GM19438 (cell line): ENCODE data around the gene DUSP28.
"Not testable (repeated sequence)": the region's sequence is repeated elsewhere in the genome, so short reads cannot be mapped to it uniquely, and the experiment has no call there.

Source experiments
- ATAC-seq: cut with Tn5 transposase; IDR thresholded peaks from one replicate; pipeline ENCODE4 v1.9.1; 2021; ENCODE audit warnings: low read depth; ENCODE audit not compliant: unreplicated experiment

The DUSP28 gene

DNA sequence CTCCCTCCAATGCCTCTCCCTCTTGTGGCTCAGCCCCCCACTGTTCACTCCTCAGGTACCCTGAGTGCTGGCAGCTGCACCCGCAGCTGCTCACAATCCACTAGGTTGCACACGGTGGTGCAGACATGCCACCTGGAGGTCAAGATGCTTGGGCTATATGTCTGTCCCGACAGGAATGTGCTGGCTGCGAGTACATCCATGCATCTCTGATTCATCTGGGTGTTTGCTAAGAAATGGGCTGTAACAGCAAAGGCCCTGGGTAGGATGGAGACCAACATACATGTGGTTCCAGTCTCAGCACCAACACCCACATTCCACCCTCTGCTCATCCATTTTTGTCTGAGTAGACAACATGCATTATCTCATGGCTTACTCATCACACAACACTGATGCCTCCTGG, 33.6 kb upstream of the DUSP28 start:
- ATAC-seq, result no peak

DNA sequence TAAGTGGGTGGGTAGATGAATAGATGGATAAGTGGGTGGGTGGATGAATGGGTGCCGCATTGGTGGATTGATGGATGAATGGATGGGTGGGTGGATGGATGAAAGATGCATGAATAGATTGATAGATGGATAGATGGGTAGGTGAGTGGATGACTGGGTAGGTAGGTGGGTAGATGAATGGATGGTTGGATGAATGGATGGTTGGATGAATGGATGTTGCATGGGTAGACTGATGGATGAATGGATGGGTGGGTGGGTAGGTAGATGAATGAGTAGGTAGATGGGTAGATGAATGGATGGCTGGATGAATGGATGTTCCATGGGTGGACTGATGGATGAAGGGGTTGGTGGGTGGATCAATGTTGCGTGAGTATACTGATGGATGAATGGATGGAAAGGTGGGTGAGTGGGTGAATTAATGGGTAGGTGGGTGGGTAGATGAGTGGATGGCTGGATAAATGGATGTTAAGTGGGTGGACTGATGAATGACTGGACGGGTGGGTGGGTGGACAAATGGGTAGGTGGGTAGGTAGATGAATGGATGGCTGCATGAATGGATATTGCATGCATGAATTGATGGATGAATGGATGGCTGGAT, 32.9 kb upstream of the DUSP28 start:
- no peak for ATAC-seq

GRCh38 chr2:240528406-240529040, 31.6 kb upstream of the DUSP28 start:
- no peak for ATAC-seq

DNA sequence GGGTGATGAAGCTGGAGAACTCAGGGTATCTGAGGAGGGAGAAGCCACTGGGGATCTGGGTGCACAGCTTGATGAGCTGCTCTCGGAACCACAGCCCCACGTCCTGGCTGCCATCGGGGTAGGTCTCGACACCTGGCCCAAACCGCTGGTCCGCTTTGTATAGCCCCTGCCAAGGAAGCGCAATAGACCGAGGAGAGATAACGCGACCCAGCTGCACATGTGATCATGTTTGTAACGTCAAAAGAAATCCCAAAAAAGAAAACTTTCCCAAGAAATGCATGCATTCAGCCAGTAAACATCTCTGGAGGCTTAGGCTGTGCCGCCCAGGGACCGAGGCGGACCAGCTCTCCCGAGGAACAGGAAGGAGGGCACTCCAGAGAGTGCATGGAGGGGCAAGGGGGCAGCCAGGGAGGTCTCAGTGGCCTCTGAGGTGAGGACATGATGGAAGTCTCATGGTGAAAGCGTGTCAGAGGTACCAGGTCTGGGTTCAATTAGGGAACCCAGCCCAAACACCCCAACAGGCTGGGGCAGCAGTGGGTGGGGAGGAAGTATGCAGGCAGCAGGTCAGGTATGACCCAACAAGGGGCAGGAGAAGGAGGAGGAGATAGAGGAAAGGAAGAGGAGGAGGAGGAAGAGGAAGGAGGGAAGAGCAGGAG, 30.7 kb upstream of the DUSP28 start:
- no peak for ATAC-seq

- ATAC-seq, result no peak
Measured at GRCh38 chr2:240530181-240530580, 30.0 kb upstream of the DUSP28 start.

GRCh38 chr2:240531038-240531437, 29.1 kb upstream of the DUSP28 start:
- ATAC-seq, result no peak

DNA sequence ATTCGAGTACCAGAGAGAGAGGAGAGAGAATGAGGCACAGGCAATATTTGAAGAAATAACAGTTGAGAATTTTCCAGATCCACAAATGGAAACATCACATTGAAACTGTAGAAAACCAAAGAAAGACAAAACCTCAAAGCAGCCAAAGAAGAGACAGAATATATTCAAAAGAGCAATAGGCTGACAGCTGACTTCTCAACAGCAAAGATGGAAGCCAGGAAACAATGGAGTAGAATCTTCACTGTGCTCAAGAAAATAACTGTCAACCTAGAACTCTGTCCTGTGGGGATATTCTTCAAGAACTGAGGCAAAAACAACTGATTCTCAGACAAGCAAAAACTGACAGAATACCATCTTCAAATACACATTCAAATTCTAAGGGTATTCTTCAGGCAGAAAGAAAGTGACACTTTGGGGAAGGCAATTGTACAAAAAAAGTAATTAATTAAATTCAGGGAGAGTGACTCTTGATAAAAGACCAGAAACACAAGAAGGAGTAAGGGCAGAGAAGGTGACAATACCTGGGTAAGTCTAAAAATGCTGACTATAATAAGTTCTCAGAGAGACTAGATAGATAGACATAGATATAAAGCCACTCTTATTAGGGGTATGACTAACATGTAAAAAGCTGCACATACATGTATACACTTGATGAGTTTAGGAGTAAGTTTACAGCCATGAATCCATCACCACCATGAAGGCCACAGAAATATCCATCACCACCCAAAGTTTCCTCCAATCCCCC, 28.0 kb upstream of the DUSP28 start:
- no peak for ATAC-seq

GRCh38 chr2:240538031-240538780, 22.0 kb upstream of the DUSP28 start:
- no peak for ATAC-seq

- not testable (repeated sequence) for ATAC-seq
Measured at GRCh38 chr2:240539101-240539500, 21.1 kb upstream of the DUSP28 start.

DNA sequence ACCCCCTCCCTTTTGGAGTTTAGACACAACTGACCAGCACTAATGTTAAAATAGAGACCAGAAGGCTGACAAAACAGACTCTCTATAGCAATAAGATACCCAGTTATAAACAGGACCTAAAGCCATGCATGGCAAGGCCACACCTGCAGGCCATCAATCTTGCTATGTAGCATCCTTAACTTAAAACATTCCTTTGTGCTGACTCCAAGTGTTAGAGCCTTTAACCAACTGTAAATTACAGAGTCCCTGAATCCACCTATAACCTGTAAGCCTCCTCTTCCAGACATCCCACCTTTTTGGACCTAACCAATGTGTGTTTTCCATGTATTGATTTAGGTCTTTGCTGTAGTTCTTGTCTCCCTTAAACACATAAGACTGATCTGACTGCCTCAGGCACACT, 20.3 kb upstream of the DUSP28 start:
- ATAC-seq, result no peak

- ATAC-seq, result no peak
Measured at GRCh38 chr2:240551288-240551687, 8.9 kb upstream of the DUSP28 start.

DNA sequence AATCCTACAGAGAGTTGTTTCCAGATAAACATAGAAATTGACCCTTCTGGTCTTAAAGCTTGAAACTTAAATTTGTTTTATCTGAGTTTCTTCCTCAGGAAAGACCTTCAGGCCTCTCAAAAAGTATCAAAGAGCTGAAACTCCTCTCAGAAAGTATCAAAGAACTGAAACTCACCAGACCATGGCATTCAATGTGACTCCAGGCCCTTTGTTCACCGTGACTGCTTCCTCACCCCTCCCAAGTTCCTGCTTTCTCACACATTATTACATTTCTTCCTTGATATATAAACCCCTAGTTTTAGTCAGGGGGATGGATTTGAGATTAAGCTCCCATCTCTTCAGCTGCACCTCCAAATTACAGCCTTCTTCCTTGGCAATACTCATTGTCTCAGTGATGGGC, 8.3 kb upstream of the DUSP28 start:
- ATAC-seq, result no peak

GRCh38 chr2:240553956-240554480, 6.1 kb upstream of the DUSP28 start:
- no peak for ATAC-seq

DNA sequence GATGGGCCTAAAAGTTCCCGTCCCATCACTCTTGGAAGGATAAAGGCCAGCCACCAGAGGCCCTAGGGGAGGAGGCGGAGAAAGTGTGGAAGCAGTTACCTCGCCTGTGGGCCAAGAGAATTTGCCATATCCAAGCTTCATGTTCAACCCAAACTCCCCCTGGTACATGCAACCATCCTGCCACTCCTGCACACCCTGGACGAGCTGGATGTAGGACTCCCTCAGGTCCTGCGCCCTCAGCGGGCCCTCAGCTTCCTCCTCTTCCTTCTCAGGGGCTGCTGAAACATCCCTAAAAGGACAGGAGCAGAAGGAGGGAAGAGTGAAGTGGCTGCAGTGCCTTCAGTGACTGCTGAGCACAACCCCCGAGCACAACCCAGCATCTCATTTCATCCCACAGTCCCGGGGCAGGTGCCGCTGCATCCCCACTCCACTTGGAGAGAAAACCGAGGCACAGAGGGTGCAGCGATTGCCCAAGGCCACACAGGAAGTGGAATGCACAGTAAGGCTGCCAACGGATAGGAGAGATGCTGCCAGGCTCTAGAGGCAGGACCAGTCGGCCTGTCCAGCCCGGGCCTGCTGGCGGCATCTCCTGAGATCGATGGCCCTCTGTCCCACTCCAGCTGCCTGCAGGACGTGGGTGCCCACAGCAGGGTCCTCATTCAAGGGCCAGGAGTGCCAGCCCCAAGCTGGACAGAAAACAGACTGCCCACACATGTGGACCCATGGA, 5.2 kb upstream of the DUSP28 start:
- no peak for ATAC-seq

GRCh38 chr2:240555541-240556250, 4.5 kb upstream of the DUSP28 start:
- ATAC-seq, result no peak

- ATAC-seq, result no peak
Measured at GRCh38 chr2:240556553-240557100, 3.5 kb upstream of the DUSP28 start.

DNA sequence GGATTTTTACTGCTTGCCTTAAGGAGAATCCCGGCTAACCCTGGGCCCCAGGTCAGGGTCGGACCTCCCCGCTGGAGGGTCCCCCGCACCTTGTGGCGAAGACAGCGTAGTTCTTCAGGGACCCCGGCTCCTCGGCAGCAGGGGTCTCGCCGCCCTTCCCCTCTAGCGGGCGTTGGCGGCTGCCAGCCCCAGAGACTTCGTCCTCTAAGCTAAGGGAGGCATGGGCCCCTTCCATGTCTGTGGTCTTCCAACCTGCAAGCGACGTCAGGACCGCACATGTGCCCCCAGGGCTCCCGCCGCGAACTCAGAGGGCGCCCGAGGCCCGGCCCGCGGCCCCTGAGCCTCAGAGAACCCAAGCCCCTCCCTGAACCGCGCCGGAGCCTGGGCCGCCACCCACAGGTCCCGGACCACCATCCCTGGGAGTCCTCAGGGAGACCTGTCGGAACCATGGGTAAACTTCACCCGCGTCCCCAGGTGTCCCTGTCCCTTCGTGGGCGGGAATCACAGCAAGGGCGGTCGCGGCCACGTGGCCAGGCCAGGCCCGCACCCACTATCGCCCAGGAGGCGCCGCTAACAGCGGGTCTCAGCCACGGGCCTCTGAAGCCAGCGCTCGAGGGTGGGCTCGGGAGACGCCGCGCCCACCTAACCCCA, 2.9 kb upstream of the DUSP28 start:
- ATAC-seq, result no peak

DNA sequence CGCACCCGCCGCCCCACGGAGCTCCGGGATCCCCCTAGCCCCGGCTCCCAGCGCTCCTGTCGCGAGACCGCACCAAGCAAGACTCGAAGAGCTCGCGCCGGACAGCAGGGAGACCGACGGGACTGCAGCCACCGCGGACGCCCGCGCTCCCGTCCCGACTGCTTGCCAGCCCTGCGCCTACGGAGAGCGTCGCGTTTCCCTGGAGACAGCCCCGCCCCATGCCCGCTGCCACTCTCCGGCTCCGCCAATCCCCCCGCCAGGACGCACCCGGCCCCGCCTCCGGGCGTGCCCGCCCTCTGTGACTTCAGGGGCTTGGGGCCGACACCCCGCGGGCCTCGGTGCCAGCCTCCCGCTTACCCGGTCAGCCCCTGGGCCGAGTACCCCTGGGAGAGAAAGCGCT, 2.3 kb upstream of the DUSP28 start, which contains the start of gene ANKMY1:
TSS of gene ANKMY1 (minus strand) at position 181 of the 400 bp plus-strand sequence. CDS start 653 bp downstream, outside the sequence.
- no peak for ATAC-seq
